ENCODE data around the gene PCK2. TPM values are rescaled to one million over a fixed set of nuclear protein-coding genes. Genes with fewer than 3 reads are reported as not detected.

The PCK2 gene
- total RNA-seq, 1 experiment from 2014 or later: 16.8 TPM

DNA sequence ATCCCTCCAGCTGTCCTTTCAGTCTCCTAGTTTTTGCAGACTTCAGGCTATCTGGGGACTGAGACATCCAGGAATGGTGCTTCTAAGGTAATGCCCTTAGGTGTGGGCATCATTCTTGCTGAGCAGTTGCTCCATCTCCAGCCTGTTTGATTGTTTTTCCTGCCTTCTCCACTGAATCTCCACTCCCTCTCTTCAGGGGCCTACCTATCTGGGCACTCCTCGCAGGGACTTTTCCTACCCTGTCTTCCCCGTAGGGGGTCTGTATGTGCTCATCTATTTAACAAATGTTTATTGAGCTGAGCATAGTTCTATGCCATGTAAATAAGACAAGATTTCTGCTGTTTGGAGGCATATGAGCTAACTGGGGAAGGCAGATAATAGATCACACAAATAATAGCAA lies 38.9 kb downstream of the PCK2 start:
- no peak for DNase-seq (ENCODE audit: low spot score)
- CTCF ChIA-PET: no interaction called here
- POLR2A ChIA-PET (ENCODE audit: low non-redundant PET): no interaction called here
- H3K9me3 ChIP-seq (ENCODE audit: low read depth, low read length, poor library complexity, severe bottlenecking): no peaks in the 10 kb centered on the region
- TF ChIP-seq EZH2 (IDR thresholded peaks at IDR 0.05; ENCODE audit: borderline replicate concordance, low read depth, low read length, poor library complexity, severe bottlenecking): no peak
- TF ChIP-seq, protein P1, sequence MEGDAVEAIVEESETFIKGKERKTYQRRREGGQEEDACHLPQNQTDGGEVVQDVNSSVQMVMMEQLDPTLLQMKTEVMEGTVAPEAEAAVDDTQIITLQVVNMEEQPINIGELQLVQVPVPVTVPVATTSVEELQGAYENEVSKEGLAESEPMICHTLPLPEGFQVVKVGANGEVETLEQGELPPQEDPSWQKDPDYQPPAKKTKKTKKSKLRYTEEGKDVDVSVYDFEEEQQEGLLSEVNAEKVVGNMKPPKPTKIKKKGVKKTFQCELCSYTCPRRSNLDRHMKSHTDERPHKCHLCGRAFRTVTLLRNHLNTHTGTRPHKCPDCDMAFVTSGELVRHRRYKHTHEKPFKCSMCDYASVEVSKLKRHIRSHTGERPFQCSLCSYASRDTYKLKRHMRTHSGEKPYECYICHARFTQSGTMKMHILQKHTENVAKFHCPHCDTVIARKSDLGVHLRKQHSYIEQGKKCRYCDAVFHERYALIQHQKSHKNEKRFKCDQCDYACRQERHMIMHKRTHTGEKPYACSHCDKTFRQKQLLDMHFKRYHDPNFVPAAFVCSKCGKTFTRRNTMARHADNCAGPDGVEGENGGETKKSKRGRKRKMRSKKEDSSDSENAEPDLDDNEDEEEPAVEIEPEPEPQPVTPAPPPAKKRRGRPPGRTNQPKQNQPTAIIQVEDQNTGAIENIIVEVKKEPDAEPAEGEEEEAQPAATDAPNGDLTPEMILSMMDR (conservative IDR thresholded peaks at IDR 0.05; ENCODE audit: low read depth, low read length): no peak
- no peak overlapping the region for H3K4me3 ChIP-seq (ENCODE audit: low read depth, low read length, poor library complexity, severe bottlenecking)
- no peak overlapping the region for H3K27ac ChIP-seq (ENCODE audit: low read depth, low read length, poor library complexity, severe bottlenecking)
- H3K27me3 ChIP-seq (replicated peaks; ENCODE audit: insufficient read depth, low read depth, low read length, poor library complexity): no peaks in the 10 kb centered on the region
- peaks cover 7% of the 10 kb centered on the region for H3K4me1 ChIP-seq (ENCODE audit: insufficient read depth, low read length, poor library complexity, severe bottlenecking)
- H3K36me3 ChIP-seq (ENCODE audit: insufficient read depth, low read length, poor library complexity, severe bottlenecking): peaks cover 8% of the 10 kb centered on the region
- no TSS peak for BruUV-seq (replicated peaks)
- intact Hi-C loops (cut with micrococcal nuclease; ENCODE audit: unreplicated experiment): no loop called here

DNA sequence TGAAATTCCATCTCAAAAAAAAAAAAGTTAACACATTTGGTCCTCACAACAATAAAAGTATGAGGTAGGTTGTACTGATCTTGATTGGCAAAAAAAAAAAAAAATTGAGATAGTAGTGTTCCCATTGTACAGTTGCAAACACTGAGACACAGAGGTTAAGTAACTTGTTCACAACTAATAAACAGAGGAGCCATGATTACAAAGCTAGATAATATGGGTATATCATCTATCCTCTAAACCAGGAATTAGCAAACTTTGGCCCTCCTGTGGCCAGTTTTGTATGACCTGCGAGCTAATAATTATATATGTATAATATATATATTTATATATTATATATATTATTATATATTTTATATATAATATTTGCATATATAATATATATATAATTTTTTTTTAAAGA lies 39.6 kb downstream of the PCK2 start:
- ChIA-PET CTCF (no interaction called here), POLR2A (ENCODE audit: low non-redundant PET) (no interaction called here)
- Histone ChIP-seq H3K9me3 (ENCODE audit: low read depth, low read length, poor library complexity, severe bottlenecking) (no peaks in the 10 kb centered on the region), H3K27me3 (replicated peaks; ENCODE audit: insufficient read depth, low read depth, low read length, poor library complexity) (no peaks in the 10 kb centered on the region), H3K27ac (ENCODE audit: low read depth, low read length, poor library complexity, severe bottlenecking) (no peak overlapping the region), H3K4me1 (ENCODE audit: insufficient read depth, low read length, poor library complexity, severe bottlenecking) (peaks cover 7% of the 10 kb centered on the region), H3K36me3 (ENCODE audit: insufficient read depth, low read length, poor library complexity, severe bottlenecking) (peaks cover 16% of the 10 kb centered on the region), H3K4me3 (ENCODE audit: low read depth, low read length, poor library complexity, severe bottlenecking) (no peak overlapping the region)
- TF ChIP-seq, protein P1 (conservative IDR thresholded peaks at IDR 0.05; ENCODE audit: low read depth, low read length): no peak
- no TSS peak for BruUV-seq (replicated peaks)
- intact Hi-C loops (cut with micrococcal nuclease; ENCODE audit: unreplicated experiment): no loop called here
- no peak for DNase-seq (ENCODE audit: low spot score)

DNA sequence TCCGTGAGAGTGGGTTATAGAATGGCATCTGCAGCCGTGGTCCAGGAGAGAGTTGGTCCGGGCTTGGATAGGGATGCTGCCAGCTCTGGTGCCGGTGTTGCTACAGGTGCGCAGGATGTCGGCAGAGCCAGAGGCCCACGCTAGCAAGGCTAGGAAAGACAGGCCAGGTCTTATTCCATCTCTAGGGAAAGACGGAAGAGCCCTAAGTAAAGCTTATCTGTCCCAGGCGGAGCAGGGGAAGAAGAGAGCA lies 41.4 kb downstream of the PCK2 start:
- peak overlapping the region; percentile 100 for H3K4me3 ChIP-seq (ENCODE audit: low read depth, low read length, poor library complexity, severe bottlenecking)
- intact Hi-C loops (cut with micrococcal nuclease; ENCODE audit: unreplicated experiment): no loop called here
- no peaks in the 10 kb centered on the region for H3K27me3 ChIP-seq (replicated peaks; ENCODE audit: insufficient read depth, low read depth, low read length, poor library complexity)
- no peak for DNase-seq (ENCODE audit: low spot score)
- TF ChIP-seq, protein P1 (conservative IDR thresholded peaks at IDR 0.05; ENCODE audit: low read depth, low read length): no peak
- no peak for TF ChIP-seq EZH2 (IDR thresholded peaks at IDR 0.05; ENCODE audit: borderline replicate concordance, low read depth, low read length, poor library complexity, severe bottlenecking)
- POLR2A ChIA-PET (ENCODE audit: low non-redundant PET): interaction anchor here (0.7 kb wide), 1 partner anchor 44 kb away, joined by 3 read pairs; no protein-coding TSS in a partner anchor
- CTCF ChIA-PET: interaction anchor here (0.6 to 1.0 kb wide), 2 partner anchors 26 to 38 kb away, joined by 3 to 4 read pairs; partner anchors contain the start of gene IRF9
- peaks cover 28% of the 10 kb centered on the region for H3K36me3 ChIP-seq (ENCODE audit: insufficient read depth, low read length, poor library complexity, severe bottlenecking)
- BruUV-seq (replicated peaks): no TSS peak
- H3K4me1 ChIP-seq (ENCODE audit: insufficient read depth, low read length, poor library complexity, severe bottlenecking): peaks cover 13% of the 10 kb centered on the region
- peak overlapping the region; percentile 18 for H3K27ac ChIP-seq (ENCODE audit: low read depth, low read length, poor library complexity, severe bottlenecking)
- H3K9me3 ChIP-seq (ENCODE audit: low read depth, low read length, poor library complexity, severe bottlenecking): no peaks in the 10 kb centered on the region

Measured in A673 (cell line).